Activated naive CD8-positive, alpha-beta T cell (primary cell): ENCODE results near the gene PRSS33.

Experiments used
- H3K27ac Mint-ChIP-seq: one replicate; pipeline ENCODE4 v1.8.0; 2021; ENCODE audit warnings: mixed read lengths
- H3K27me3 Mint-ChIP-seq: one replicate; pipeline ENCODE4 v1.8.0; 2021; ENCODE audit warnings: mixed read lengths
- H3K36me3 Mint-ChIP-seq: one replicate; pipeline ENCODE4 v1.8.0; 2021; ENCODE audit warnings: mixed read lengths
- H3K4me1 Mint-ChIP-seq: one replicate; pipeline ENCODE4 v1.8.0; 2021; ENCODE audit warnings: low read depth, mixed read lengths
- H3K4me3 Mint-ChIP-seq: one replicate; pipeline ENCODE4 v1.8.0; 2021; ENCODE audit warnings: mild to moderate bottlenecking, mixed read lengths
- H3K9me3 Mint-ChIP-seq: one replicate; pipeline ENCODE4 v1.8.0; 2021; ENCODE audit warnings: low read depth, mixed read lengths

Gene PRSS33

GRCh38 chr16:2791174-2791573 lies 3.8 kb upstream of the PRSS33 start:
- no peaks in the 10 kb centered on the region for H3K9me3 Mint-ChIP-seq
- H3K27ac Mint-ChIP-seq: no peak overlapping the region
- no peaks in the 10 kb centered on the region for H3K36me3 Mint-ChIP-seq
- H3K27me3 Mint-ChIP-seq: peaks cover 7% of the 10 kb centered on the region
- no peak overlapping the region for H3K4me3 Mint-ChIP-seq
- peaks cover 5% of the 10 kb centered on the region for H3K4me1 Mint-ChIP-seq

- Mint-ChIP-seq H3K27ac (no peak overlapping the region), H3K4me3 (no peak overlapping the region), H3K9me3 (no peaks in the 10 kb centered on the region), H3K27me3 (peaks cover 7% of the 10 kb centered on the region), H3K36me3 (no peaks in the 10 kb centered on the region), H3K4me1 (peaks cover 8% of the 10 kb centered on the region)
Measured at GRCh38 chr16:2790631-2791030, 3.3 kb upstream of the PRSS33 start.

- H3K27ac Mint-ChIP-seq: no peak overlapping the region
- H3K9me3 Mint-ChIP-seq: no peaks in the 10 kb centered on the region
- H3K4me3 Mint-ChIP-seq: no peak overlapping the region
- H3K36me3 Mint-ChIP-seq: no peaks in the 10 kb centered on the region
- H3K4me1 Mint-ChIP-seq: peaks cover 10% of the 10 kb centered on the region
- H3K27me3 Mint-ChIP-seq: peaks cover 2% of the 10 kb centered on the region
Measured at GRCh38 chr16:2787961-2788360, 601 bp upstream of the PRSS33 start.

DNA sequence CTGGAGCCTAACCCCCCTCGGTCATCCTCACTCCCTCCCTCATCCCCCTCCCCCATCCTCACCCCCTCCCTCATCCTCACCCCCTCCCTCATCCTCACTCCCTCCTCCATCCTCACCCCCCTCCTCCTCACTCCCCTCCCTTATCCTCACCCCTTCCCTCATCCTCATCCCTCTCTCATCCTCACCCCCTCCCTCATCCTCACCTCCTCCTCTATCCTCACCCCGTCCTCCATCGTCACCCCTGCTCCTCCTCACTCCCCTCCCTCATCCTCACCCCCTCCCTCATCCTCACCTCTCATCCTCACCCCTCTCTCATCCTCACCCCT lies 571 bp downstream of the PRSS33 start:
- no peak overlapping the region for H3K4me3 Mint-ChIP-seq
- peaks cover 10% of the 10 kb centered on the region for H3K4me1 Mint-ChIP-seq
- no peaks in the 10 kb centered on the region for H3K36me3 Mint-ChIP-seq
- peaks cover 2% of the 10 kb centered on the region for H3K27me3 Mint-ChIP-seq
- no peak overlapping the region for H3K27ac Mint-ChIP-seq
- no peaks in the 10 kb centered on the region for H3K9me3 Mint-ChIP-seq

DNA sequence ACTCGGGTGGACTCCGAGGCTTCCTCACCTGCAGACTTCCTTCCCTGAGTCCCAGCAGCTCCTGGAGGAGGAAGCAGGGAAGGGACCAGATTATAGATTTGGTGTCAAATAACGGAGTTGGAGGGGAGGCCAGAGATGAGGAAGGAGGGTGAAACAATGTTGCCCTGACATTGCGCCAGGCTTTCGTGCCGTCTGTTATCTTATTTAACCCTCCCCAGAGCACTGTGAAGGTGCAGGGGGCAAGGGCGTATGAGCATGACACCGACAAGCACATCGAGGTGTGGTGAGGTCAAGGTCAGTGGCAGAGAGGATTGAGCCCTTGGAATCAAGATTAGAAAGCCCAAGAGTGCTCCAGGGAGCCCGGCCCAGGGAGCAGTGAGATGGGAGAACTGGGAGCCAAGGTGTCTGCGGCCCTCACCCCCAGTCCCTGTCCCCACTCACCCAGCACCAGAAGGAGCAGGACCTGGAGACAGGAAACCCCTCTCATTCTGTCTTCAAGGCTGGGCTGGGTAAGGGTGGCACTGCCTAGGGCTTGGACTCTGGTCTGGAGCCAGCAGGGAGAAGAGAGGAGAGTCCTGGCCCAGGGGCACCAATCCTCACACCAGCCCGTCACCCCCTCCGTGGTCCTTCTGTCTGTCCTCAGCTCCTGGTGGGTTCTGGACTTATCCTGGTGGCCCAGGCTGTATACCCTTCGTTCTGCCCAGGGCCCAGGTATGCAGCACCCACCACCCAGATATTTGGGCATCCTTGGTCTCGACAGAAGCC lies 1.1 kb downstream of the PRSS33 start:
- peak overlapping the region; percentile 22 for H3K27ac Mint-ChIP-seq
- H3K4me3 Mint-ChIP-seq: peak overlapping the region; percentile 68

DNA sequence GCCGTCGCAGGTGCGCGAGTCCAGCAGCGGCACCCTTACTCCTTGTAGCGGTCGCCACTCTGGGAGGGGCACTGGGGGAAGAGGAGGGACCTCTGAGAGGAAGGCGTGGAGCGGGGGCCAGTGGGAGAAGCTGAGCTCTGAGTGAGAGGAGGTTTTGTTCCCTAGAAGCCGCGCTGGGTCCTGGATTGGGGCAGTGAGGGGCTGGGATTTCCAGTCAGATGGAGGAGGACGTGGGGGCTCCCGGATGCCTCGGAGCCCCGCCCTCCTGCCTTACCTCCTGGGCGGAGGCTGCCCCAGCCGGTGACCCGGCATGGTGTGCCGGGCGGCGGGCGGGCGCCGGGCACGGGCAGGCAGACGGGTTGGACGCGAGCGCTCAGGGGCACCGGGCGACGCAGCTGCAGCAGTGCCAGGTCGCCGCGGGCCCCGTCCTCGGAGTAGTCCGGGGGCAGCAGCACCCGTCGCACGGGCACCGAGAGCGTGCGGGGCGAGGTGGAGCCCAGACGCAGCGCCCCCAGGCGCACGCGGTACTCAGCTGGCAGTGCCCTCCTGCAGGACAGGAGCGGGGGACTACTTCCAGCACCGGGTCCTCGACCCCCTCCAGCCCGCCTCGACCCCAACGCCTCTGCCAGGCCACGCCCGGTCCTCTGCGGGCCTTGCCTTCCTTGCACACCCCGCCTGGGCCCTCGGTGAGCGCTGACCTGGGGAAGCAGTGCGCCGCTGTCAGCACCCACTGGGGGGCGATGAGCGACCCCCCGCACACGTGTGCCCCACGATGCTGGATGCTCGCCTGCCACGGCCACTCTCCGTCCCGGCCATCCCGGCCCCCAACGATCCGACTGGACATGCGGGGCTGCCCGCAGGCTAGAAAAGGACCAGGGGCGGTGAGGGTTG lies 2.0 kb downstream of the PRSS33 start:
- no peaks in the 10 kb centered on the region for H3K27me3 Mint-ChIP-seq
- H3K4me1 Mint-ChIP-seq: peaks cover 10% of the 10 kb centered on the region
- H3K4me3 Mint-ChIP-seq: peak overlapping the region; percentile 89
- H3K36me3 Mint-ChIP-seq: no peaks in the 10 kb centered on the region
- no peaks in the 10 kb centered on the region for H3K9me3 Mint-ChIP-seq
- peak overlapping the region; percentile 92 for H3K27ac Mint-ChIP-seq

More for the DNA sequence above, 1.1 kb downstream of the PRSS33 start:
- Mint-ChIP-seq H3K27me3 (peaks cover under 1% of the 10 kb centered on the region), H3K9me3 (no peaks in the 10 kb centered on the region), H3K36me3 (no peaks in the 10 kb centered on the region), H3K4me1 (peaks cover 10% of the 10 kb centered on the region)

DNA sequence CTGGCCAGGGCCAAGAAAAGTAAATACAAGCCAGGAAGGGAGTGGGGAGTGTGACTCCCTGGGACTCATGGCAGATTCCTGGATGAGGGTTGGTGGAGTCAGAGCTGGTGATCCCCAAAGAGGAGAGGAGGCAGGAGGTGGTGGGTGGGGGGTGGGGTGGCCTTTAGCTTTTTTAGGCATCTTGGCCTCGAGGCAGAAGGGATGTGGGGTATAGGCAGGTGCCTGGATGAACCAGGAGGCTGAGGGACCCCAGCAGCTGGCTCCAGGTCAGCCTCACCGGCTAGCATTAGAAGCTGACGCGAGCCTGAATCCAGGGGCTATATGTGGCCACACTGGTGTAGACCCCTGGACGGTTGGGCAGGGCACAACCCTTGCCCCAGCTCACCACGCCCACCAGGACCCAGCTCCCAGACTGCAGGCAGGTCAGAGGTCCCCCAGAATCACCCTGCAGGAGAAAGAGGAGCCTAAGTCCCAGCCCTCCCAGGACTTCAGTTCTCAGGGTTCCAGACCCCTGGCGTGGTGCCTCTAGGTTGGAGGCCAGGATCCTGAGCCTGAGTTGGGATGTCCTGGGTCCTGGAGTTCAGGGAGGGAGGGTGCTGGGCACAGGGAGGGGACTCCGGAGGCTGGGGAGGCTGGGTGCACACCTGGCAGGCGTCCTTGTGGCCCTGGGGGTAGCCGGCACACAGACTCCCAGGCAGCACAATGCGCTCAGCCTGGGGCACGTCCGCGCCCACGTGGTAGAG lies 2.8 kb downstream of the PRSS33 start:
- peaks cover 14% of the 10 kb centered on the region for H3K4me1 Mint-ChIP-seq
- H3K27ac Mint-ChIP-seq: peak overlapping the region; percentile 92
- no peaks in the 10 kb centered on the region for H3K36me3 Mint-ChIP-seq
- H3K27me3 Mint-ChIP-seq: no peaks in the 10 kb centered on the region
- peak overlapping the region; percentile 89 for H3K4me3 Mint-ChIP-seq
- H3K9me3 Mint-ChIP-seq: no peaks in the 10 kb centered on the region

DNA sequence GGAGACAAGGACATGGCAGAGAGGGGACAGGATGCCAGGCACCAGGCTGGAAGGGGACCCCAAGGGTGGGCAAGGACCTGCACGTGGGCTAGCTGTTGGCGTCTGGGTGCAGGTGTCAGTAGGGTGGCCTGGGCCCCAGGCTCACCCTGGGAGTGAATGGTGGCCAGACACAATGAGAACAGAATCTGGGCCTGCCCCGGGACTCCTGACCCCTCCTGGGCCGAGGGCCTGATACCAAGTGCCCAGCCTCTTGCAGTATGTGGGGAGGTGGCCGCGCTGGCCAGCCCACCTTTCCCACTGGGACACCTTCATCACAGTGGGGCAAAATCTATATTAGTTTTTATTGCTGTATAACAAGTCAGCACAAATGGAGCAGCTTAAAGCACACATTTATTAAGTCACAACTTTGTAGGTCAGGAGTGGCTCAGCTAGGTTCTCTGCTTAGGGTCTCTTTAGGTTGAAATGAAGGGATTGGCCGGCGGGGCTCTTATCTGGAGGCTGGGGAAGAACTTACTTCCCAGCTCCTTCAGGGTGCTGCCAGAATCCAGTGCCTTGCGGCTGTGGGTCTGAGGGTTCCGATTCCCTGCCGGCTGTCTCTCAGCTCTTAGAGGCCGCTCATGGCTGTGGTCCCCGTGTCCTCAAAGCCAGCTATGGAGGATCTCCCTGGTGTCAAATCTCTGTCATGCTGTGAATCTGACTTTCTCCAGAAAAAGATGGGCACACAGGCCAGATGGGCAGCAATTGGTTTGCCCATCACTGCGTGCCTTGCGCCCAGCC lies 3.6 kb downstream of the PRSS33 start:
- Mint-ChIP-seq H3K4me3 (peak overlapping the region; percentile 66), H3K27me3 (no peaks in the 10 kb centered on the region), H3K27ac (peak overlapping the region; percentile 50), H3K4me1 (peaks cover 17% of the 10 kb centered on the region), H3K9me3 (no peaks in the 10 kb centered on the region), H3K36me3 (no peaks in the 10 kb centered on the region)

DNA sequence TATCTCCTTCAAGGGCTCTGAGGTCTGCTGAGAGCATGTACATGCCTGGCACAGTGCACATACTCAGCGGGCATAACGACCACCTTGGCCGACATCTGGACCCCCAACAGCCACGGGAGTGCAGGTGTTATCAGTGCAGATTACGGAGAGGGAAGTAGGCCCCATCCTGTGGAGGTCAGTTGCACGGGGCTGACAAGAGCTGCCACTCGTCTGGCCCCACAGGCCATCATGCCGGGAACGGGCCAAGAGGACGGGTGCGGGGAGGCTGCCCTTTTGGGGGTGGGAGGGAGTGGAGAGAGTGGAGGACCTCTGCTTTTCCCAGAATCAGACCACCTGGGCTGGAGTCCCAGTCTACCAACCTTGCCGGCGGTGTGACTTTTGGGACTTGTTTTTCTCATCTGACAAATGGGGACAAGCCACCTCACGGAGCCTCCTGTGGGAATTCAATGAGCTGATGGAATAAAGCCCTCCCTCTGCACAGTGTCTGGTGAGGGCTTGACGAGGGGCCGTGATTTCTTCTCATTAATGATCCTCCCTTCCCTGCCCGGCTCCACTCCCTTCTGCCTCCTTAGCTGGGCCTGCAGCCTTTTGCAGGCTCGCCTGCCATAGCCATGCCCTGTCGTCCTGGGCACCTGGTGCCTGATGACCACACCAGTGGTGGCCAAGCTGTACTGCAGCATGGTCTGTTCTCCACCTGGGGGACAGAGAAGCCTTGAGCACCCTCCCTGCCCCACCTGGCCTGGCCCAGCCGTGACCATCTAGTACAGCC lies 4.6 kb downstream of the PRSS33 start:
- H3K36me3 Mint-ChIP-seq: no peaks in the 10 kb centered on the region
- no peaks in the 10 kb centered on the region for H3K27me3 Mint-ChIP-seq
- H3K4me1 Mint-ChIP-seq: peaks cover 21% of the 10 kb centered on the region
- H3K27ac Mint-ChIP-seq: no peak overlapping the region
- H3K4me3 Mint-ChIP-seq: no peak overlapping the region
- no peaks in the 10 kb centered on the region for H3K9me3 Mint-ChIP-seq

- Mint-ChIP-seq H3K4me3 (peak overlapping the region; percentile 42), H3K9me3 (no peaks in the 10 kb centered on the region), H3K27me3 (no peaks in the 10 kb centered on the region), H3K4me1 (peaks cover 25% of the 10 kb centered on the region), H3K27ac (peak overlapping the region; percentile 77), H3K36me3 (no peaks in the 10 kb centered on the region)
Measured at GRCh38 chr16:2779978-2780898, 7.1 kb downstream of the PRSS33 start.

DNA sequence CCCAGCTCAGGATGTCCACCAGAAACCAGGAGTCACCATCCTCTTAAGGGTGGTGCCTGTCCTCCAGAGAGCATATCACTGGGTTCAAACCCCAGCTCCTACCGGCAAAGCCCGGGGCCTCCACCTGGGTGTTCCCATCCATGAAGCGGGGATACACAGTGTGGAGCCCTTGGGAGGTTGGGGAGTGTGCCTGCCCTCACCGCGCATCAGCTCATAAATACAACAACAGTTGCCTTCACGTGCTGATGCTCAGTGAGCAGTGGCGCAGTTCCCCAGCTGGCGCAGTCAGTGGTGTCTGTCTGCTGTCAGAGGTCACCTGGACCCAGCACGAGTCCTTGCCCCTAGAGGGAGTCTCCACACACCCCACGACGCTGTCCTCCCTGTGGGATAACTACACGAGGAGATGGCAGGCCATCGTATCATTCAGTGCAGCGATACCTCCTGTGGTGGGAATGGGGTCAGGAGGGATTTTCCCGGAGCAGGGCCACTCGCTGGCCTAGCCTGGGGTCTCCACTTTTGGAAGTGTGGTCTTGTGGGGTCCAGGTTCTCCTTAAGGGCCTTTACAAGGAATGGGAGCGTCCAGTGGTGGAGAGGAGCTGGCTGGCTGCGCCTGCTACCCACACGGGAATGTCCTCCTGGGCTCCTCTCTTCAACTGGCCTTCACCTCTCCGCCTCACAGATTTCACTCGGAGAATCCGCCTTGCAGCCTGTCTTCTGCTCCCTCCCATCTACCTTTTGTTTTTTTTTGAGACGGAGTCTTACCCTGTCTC lies 8.0 kb downstream of the PRSS33 start:
- H3K4me3 Mint-ChIP-seq: peak overlapping the region; percentile 94
- no peaks in the 10 kb centered on the region for H3K9me3 Mint-ChIP-seq
- H3K27ac Mint-ChIP-seq: peak overlapping the region; percentile 98
- H3K27me3 Mint-ChIP-seq: no peaks in the 10 kb centered on the region
- no peaks in the 10 kb centered on the region for H3K36me3 Mint-ChIP-seq
- H3K4me1 Mint-ChIP-seq: peaks cover 29% of the 10 kb centered on the region

DNA sequence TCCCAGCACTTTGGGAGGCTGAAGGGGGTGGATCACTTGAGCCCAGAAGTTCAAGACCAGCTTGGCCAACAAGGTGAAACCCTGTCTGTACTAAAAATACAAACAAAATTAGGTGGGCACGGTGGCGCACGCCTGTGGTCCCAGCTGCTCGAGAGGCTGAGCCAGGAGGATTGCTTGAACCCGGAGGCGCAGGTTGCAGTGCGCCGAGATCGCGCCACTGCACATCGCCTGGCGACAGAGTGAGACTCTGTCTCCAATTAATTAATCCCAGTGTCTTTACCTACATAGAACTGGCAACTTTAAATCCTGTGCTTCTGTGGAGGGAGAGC lies 8.8 kb downstream of the PRSS33 start:
- Mint-ChIP-seq H3K27ac (peak overlapping the region; percentile 98), H3K4me3 (peak overlapping the region; percentile 94), H3K9me3 (no peaks in the 10 kb centered on the region), H3K27me3 (no peaks in the 10 kb centered on the region), H3K36me3 (no peaks in the 10 kb centered on the region), H3K4me1 (peaks cover 32% of the 10 kb centered on the region)
